SK-N-SH treated with all-trans-retinoic acid at 6 μM for 48 hours (cell line): ENCODE measurements around the gene EFCAB12.

Source experiments
- ATAC-seq: fragments of 200-7000 bp; cut with Tn5 transposase; 3 replicates; pipeline ENCODE4 v1.9.1; 2020; ENCODE audit warnings: mild to moderate bottlenecking, moderate library complexity
- ARNTL ChIP-seq: fragments of 450-650 bp; formaldehyde crosslinking; IDR thresholded peaks from 2 replicates; pipeline ENCODE4 v1.5.0; 2020; ENCODE audit warnings: low read depth, mild to moderate bottlenecking, moderate library complexity, borderline replicate concordance
- BACH2 ChIP-seq: fragments of 250-450 bp; sonication (Bioruptor Pico); IDR thresholded peaks from 2 replicates; pipeline ENCODE4 v1.9.0; 2021; ENCODE audit warnings: mild to moderate bottlenecking, borderline replicate concordance
- CSDC2 ChIP-seq: fragments of 250-450 bp; sonication (Bioruptor Pico); IDR thresholded peaks from 2 replicates; pipeline ENCODE4 v1.5.0; 2020; ENCODE audit warnings: mild to moderate bottlenecking, moderate library complexity
- GLIS3 ChIP-seq: fragments of 250-450 bp; sonication (Bioruptor Pico); IDR thresholded peaks from 2 replicates; pipeline ENCODE4 v1.5.0; 2020; ENCODE audit warnings: mild to moderate bottlenecking, moderate library complexity
- ISL1 ChIP-seq: fragments of 250-450 bp; sonication (Bioruptor Pico); IDR thresholded peaks from 2 replicates; pipeline ENCODE4 v2.1.2; 2022; ENCODE audit warnings: mild to moderate bottlenecking, moderate library complexity
- PPARA ChIP-seq: fragments of 250-450 bp; sonication (Bioruptor Pico); IDR thresholded peaks from 2 replicates; pipeline ENCODE4 v1.5.0; 2020; ENCODE audit warnings: mild to moderate bottlenecking, borderline replicate concordance
- SNAI2 ChIP-seq: fragments of 250-450 bp; sonication (Bioruptor Pico); IDR thresholded peaks from 2 replicates; pipeline ENCODE4 v1.5.0; 2020; ENCODE audit warnings: mild to moderate bottlenecking, moderate library complexity
- TCF4 ChIP-seq: fragments of 250-450 bp; sonication (Bioruptor Pico); IDR thresholded peaks from 2 replicates; pipeline ENCODE4 v1.8.0; 2021; ENCODE audit warnings: mild to moderate bottlenecking, moderate library complexity, borderline replicate concordance
- ZC3H10 ChIP-seq: fragments of 250-450 bp; sonication (Bioruptor Pico); IDR thresholded peaks from 2 replicates; pipeline ENCODE4 v1.5.1; 2021; ENCODE audit warnings: mild to moderate bottlenecking, moderate library complexity
- ZFP30 ChIP-seq: fragments of 450-650 bp; formaldehyde crosslinking; IDR thresholded peaks from 2 replicates; pipeline ENCODE4 v1.5.0; 2022; ENCODE audit warnings: mild to moderate bottlenecking, moderate library complexity
- ZNF70 ChIP-seq: fragments of 450-650 bp; formaldehyde crosslinking; IDR thresholded peaks from 2 replicates; pipeline ENCODE4 v1.5.0; 2020; ENCODE audit warnings: mild to moderate bottlenecking, moderate library complexity
- ZNF8 ChIP-seq: fragments of 450-650 bp; formaldehyde crosslinking; IDR thresholded peaks from 2 replicates; pipeline ENCODE4 v1.5.0; 2020; ENCODE audit warnings: mild to moderate bottlenecking, moderate library complexity
- TF ChIP-seq, protein P1 (sequence below): fragments of 250-450 bp; sonication (Bioruptor Pico); IDR thresholded peaks from 2 replicates; pipeline ENCODE4 v1.5.0; 2020; ENCODE audit warnings: mild to moderate bottlenecking, moderate library complexity
- TF ChIP-seq, protein P2 (sequence below): fragments of 250-450 bp; sonication (Bioruptor Pico); IDR thresholded peaks from 2 replicates; pipeline ENCODE4 v1.5.1; 2021; ENCODE audit warnings: mild to moderate bottlenecking, moderate library complexity
- TF ChIP-seq, protein P3 (sequence below): fragments of 250-450 bp; sonication (Bioruptor Pico); IDR thresholded peaks from 2 replicates; pipeline ENCODE4 v1.5.1; 2020; ENCODE audit warnings: low read depth, mild to moderate bottlenecking, moderate library complexity
- TF ChIP-seq, protein P4 (sequence below): fragments of 250-450 bp; sonication (Bioruptor Pico); IDR thresholded peaks from 2 replicates; pipeline ENCODE4 v1.8.0; 2021; ENCODE audit warnings: low read depth, mild to moderate bottlenecking, moderate library complexity, borderline replicate concordance
- TF ChIP-seq, protein P5 (sequence below): fragments of 250-450 bp; sonication (Bioruptor Pico); IDR thresholded peaks from 2 replicates; pipeline ENCODE4 v1.8.0; 2020; ENCODE audit warnings: mild to moderate bottlenecking, moderate library complexity, borderline replicate concordance

Gene EFCAB12

DNA sequence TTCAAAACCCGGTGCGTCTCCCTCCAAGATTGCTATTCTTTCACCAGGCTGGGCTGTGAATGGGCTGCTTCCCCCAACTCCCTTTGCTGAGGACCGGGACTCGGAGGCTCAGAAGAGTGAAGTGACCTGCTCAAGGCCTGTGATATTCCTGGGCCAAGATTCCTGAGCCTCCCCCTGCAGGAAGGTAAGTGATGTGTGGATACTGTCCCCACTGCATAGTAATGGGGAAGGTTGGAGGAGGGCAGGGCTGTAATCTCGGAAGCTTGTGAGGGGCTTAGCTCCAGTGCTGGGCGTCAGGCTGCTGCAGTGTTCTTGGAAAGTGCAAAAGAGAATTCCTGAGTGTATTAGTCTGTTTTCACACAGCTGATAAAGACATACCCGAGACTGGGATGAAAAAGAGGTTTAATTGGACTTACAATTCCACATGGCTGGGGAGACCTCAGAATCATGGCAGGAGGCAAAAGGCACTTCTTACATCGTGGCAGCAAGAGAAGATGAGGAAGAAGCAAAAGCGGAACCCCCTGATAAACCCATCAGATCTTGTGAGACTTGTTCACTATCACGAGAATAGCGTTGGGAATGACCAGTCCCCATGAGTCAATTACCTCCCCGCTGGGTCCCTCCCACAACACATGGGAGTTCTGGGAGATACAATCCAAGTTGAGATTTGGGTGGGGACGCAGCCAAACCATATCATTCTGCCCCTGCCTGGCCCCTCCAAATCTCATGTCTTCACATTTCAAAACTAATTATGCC, 67.6 kb downstream of the EFCAB12 start:
- TF ChIP-seq SNAI2 (CRISPR knock-in tag) = no peak
- TF ChIP-seq, protein P1, sequence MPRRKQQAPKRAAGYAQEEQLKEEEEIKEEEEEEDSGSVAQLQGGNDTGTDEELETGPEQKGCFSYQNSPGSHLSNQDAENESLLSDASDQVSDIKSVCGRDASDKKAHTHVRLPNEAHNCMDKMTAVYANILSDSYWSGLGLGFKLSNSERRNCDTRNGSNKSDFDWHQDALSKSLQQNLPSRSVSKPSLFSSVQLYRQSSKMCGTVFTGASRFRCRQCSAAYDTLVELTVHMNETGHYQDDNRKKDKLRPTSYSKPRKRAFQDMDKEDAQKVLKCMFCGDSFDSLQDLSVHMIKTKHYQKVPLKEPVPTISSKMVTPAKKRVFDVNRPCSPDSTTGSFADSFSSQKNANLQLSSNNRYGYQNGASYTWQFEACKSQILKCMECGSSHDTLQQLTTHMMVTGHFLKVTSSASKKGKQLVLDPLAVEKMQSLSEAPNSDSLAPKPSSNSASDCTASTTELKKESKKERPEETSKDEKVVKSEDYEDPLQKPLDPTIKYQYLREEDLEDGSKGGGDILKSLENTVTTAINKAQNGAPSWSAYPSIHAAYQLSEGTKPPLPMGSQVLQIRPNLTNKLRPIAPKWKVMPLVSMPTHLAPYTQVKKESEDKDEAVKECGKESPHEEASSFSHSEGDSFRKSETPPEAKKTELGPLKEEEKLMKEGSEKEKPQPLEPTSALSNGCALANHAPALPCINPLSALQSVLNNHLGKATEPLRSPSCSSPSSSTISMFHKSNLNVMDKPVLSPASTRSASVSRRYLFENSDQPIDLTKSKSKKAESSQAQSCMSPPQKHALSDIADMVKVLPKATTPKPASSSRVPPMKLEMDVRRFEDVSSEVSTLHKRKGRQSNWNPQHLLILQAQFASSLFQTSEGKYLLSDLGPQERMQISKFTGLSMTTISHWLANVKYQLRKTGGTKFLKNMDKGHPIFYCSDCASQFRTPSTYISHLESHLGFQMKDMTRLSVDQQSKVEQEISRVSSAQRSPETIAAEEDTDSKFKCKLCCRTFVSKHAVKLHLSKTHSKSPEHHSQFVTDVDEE (CRISPR knock-in tag) = no peak
- ATAC-seq = no peak

DNA sequence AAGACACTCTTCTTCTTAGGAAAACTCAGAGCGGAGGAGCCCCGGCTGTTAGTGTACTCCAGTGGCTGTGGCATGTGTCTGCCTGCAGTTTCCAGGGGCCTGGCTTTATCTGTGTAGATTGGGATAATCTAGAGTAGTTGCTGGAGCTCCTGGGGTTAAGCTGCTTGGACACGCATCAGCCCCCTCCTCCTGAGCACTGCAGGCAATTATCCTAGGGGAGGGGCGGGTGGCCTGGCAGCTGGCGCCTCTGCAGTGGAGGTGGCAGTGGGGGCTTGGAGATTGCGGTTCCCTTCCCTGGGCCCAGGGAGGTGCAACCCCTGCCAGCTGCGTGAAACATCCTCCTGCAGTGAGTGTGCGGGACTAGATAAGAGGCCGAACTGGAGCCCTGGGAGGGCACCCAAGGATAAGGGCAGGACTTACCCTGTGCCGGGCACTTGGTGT, 68.2 kb downstream of the EFCAB12 start:
- ATAC-seq = no peak
- TF ChIP-seq CSDC2 (CRISPR knock-in tag) (no peak), ARNTL (no peak), ZC3H10 (CRISPR knock-in tag) (no peak), GLIS3 (CRISPR knock-in tag) (no peak), TCF4 (CRISPR knock-in tag) (no peak), ZNF8 (CRISPR knock-in tag) (no peak), PPARA (no peak), ISL1 (CRISPR knock-in tag) (no peak)
- TF ChIP-seq, protein P1 (CRISPR knock-in tag) = no peak
- TF ChIP-seq, protein P2, sequence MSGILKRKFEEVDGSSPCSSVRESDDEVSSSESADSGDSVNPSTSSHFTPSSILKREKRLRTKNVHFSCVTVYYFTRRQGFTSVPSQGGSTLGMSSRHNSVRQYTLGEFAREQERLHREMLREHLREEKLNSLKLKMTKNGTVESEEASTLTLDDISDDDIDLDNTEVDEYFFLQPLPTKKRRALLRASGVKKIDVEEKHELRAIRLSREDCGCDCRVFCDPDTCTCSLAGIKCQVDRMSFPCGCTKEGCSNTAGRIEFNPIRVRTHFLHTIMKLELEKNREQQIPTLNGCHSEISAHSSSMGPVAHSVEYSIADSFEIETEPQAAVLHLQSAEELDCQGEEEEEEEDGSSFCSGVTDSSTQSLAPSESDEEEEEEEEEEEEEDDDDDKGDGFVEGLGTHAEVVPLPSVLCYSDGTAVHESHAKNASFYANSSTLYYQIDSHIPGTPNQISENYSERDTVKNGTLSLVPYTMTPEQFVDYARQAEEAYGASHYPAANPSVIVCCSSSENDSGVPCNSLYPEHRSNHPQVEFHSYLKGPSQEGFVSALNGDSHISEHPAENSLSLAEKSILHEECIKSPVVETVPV = no peak
- TF ChIP-seq, protein P3, sequence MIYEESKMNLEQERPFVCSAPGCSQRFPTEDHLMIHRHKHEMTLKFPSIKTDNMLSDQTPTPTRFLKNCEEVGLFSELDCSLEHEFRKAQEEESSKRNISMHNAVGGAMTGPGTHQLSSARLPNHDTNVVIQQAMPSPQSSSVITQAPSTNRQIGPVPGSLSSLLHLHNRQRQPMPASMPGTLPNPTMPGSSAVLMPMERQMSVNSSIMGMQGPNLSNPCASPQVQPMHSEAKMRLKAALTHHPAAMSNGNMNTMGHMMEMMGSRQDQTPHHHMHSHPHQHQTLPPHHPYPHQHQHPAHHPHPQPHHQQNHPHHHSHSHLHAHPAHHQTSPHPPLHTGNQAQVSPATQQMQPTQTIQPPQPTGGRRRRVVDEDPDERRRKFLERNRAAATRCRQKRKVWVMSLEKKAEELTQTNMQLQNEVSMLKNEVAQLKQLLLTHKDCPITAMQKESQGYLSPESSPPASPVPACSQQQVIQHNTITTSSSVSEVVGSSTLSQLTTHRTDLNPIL (CRISPR knock-in tag) = no peak
- TF ChIP-seq, protein P4, sequence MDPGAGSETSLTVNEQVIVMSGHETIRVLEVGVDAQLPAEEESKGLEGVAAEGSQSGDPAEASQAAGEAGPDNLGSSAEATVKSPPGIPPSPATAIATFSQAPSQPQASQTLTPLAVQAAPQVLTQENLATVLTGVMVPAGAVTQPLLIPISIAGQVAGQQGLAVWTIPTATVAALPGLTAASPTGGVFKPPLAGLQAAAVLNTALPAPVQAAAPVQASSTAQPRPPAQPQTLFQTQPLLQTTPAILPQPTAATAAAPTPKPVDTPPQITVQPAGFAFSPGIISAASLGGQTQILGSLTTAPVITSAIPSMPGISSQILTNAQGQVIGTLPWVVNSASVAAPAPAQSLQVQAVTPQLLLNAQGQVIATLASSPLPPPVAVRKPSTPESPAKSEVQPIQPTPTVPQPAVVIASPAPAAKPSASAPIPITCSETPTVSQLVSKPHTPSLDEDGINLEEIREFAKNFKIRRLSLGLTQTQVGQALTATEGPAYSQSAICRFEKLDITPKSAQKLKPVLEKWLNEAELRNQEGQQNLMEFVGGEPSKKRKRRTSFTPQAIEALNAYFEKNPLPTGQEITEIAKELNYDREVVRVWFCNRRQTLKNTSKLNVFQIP (CRISPR knock-in tag) = no peak
- TF ChIP-seq, all 23 proteins: peak for 0

DNA sequence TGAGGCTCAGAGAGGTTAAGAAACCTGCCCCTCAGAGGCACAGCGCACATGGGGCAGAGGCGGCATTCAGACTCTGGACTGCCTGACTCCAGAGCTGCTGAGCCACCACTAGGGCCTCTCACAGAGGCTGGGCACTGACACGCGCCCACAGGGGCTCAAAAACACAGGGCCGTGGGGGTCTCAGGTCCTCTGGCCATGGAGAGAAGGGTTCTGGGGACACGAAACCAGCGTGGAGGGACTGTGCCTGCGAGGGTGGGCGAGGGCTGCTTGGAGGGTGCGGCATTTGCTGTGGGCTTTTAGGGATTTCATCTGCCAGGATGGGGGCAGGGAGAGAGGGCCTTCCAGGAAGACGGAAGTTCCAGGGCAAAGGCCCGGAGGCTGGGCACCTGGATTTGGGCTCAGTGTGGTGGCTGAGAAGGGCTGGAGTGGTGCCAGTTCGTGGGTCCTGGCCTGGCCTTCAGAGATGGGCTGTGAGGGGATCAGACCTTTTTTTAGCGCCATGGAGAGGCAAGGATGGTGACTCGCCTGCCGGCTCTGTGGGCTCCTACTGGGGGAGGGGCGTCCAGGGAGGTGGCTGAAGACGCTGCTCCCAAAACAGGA, 69.6 kb downstream of the EFCAB12 start:
- ATAC-seq = no peak
- TF ChIP-seq ZNF8 (CRISPR knock-in tag) (no peak), ZFP30 (CRISPR knock-in tag) (no peak), ZC3H10 (CRISPR knock-in tag) (no peak), BACH2 (CRISPR knock-in tag) (no peak), ARNTL (no peak), PPARA (no peak), ZNF70 (no peak), CSDC2 (CRISPR knock-in tag) (no peak)
- TF ChIP-seq, protein P1 (CRISPR knock-in tag) = no peak
- TF ChIP-seq, protein P5, sequence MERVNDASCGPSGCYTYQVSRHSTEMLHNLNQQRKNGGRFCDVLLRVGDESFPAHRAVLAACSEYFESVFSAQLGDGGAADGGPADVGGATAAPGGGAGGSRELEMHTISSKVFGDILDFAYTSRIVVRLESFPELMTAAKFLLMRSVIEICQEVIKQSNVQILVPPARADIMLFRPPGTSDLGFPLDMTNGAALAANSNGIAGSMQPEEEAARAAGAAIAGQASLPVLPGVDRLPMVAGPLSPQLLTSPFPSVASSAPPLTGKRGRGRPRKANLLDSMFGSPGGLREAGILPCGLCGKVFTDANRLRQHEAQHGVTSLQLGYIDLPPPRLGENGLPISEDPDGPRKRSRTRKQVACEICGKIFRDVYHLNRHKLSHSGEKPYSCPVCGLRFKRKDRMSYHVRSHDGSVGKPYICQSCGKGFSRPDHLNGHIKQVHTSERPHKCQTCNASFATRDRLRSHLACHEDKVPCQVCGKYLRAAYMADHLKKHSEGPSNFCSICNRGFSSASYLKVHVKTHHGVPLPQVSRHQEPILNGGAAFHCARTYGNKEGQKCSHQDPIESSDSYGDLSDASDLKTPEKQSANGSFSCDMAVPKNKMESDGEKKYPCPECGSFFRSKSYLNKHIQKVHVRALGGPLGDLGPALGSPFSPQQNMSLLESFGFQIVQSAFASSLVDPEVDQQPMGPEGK (CRISPR knock-in tag) = no peak
- TF ChIP-seq, protein P2 = no peak
